Osteoblast (primary cell): ENCODE data around the gene CTRB2. TPM values are rescaled to one million over a fixed set of nuclear protein-coding genes. Genes with fewer than 3 reads are reported as not detected.

ENCODE experiments used
- DNase-seq: peaks from one replicate; pipeline ENCODE4 v3.0.0; 2011; ENCODE audit warnings: low spot score, mixed read lengths; ENCODE audit not compliant: insufficient read length; ENCODE audit errors: missing footprints
- H2AFZ ChIP-seq: 2 replicates; pipeline ENCODE4 v1.6.0; 2011; ENCODE audit warnings: mild to moderate bottlenecking, low read length
- H3K27ac ChIP-seq: 2 replicates; pipeline ENCODE4 v1.5.1; 2011; ENCODE audit warnings: mild to moderate bottlenecking, low read depth, low read length, moderate library complexity
- H3K27me3 ChIP-seq: 2 replicates; pipeline ENCODE4 v1.6.0; 2012; ENCODE audit warnings: mild to moderate bottlenecking, control low read depth, inconsistent platforms, low read length, moderate library complexity; ENCODE audit not compliant: insufficient read depth
- H3K36me3 ChIP-seq: 2 replicates; pipeline ENCODE4 v1.5.1; 2011; ENCODE audit warnings: mild to moderate bottlenecking, low read length, control low read depth, moderate library complexity; ENCODE audit not compliant: insufficient read depth
- H3K4me1 ChIP-seq: 2 replicates; pipeline ENCODE4 v1.5.1; 2011; ENCODE audit warnings: mild to moderate bottlenecking, low read length, control low read depth, moderate library complexity; ENCODE audit not compliant: insufficient read depth
- H3K4me2 ChIP-seq: 2 replicates; pipeline ENCODE4 v1.6.0; 2011; ENCODE audit warnings: mild to moderate bottlenecking, low read length; ENCODE audit not compliant: insufficient read depth
- H3K4me3 ChIP-seq: fragments of 200-600 bp; sonication (generic); 3 replicates; pipeline ENCODE4 v1.5.1; 2012; ENCODE audit warnings: mild to moderate bottlenecking, low read length, inconsistent platforms; ENCODE audit not compliant: insufficient read depth
- H3K79me2 ChIP-seq: 2 replicates; pipeline ENCODE4 v1.6.0; 2012; ENCODE audit warnings: mild to moderate bottlenecking, low read length, control low read depth, inconsistent platforms; ENCODE audit not compliant: insufficient read depth
- H3K9me3 ChIP-seq: 2 replicates; pipeline ENCODE4 v1.5.1; 2011; ENCODE audit warnings: low read depth, low read length, control low read depth
- H4K20me1 ChIP-seq: 2 replicates; pipeline ENCODE4 v1.6.0; 2012; ENCODE audit warnings: mild to moderate bottlenecking, low read length, control low read depth; ENCODE audit not compliant: insufficient read depth
- total RNA-seq: library from RNA; depleted of rRNA; stranded (reverse); fragments of >200 nt; gene quantifications from 2 replicates; pipeline ENCODE4 v1.2.3, GENCODE V29; 2012
- TF ChIP-seq, protein P1 (sequence below): IDR thresholded peaks from 2 replicates; pipeline ENCODE4 v1.5.1; 2011; ENCODE audit warnings: mild to moderate bottlenecking, low read depth, low read length, moderate library complexity; ENCODE audit errors: extremely low read depth

Gene CTRB2
- total RNA-seq, 1 donor, result not detected

DNA sequence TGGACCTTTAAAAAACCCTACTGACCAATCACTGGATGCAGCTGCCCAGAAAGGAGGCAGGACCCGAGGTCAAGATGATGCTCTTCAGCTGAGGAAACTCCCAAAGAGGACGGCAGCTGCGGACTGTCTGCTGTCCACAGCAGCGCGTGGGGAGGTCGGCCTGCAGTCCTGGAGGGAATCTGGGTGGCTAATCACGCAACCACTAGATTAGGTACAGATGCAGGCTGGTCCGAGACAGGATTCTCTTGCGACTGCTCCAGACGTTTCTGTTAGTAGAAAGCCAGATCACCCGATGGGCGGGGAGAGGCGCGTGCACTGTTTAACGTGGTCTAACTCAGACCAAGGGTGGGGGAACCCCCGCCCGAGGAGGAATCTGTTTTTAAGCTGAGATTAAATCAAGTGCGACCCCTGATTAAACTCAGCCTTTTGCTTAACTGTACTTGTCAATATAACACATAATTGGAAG, 8.8 kb downstream of the CTRB2 start:
- peak overlapping the region; percentile 92 for H2AFZ ChIP-seq
- H3K27me3 ChIP-seq, result peaks cover 19% of the 10 kb centered on the region
- no peaks in the 10 kb centered on the region for H3K9me3 ChIP-seq
- TF ChIP-seq, protein P1, sequence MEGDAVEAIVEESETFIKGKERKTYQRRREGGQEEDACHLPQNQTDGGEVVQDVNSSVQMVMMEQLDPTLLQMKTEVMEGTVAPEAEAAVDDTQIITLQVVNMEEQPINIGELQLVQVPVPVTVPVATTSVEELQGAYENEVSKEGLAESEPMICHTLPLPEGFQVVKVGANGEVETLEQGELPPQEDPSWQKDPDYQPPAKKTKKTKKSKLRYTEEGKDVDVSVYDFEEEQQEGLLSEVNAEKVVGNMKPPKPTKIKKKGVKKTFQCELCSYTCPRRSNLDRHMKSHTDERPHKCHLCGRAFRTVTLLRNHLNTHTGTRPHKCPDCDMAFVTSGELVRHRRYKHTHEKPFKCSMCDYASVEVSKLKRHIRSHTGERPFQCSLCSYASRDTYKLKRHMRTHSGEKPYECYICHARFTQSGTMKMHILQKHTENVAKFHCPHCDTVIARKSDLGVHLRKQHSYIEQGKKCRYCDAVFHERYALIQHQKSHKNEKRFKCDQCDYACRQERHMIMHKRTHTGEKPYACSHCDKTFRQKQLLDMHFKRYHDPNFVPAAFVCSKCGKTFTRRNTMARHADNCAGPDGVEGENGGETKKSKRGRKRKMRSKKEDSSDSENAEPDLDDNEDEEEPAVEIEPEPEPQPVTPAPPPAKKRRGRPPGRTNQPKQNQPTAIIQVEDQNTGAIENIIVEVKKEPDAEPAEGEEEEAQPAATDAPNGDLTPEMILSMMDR, result no peak
- no peaks in the 10 kb centered on the region for H3K36me3 ChIP-seq
- peak; percentile 75 for DNase-seq
- H4K20me1 ChIP-seq, result no peaks in the 10 kb centered on the region
- H3K4me1 ChIP-seq, result peaks cover 9% of the 10 kb centered on the region
- peak overlapping the region; percentile 58 for H3K4me3 ChIP-seq
- no peaks in the 10 kb centered on the region for H3K79me2 ChIP-seq
- H3K27ac ChIP-seq, result no peak overlapping the region
- H3K4me2 ChIP-seq, result peak overlapping the region; percentile 78

DNA sequence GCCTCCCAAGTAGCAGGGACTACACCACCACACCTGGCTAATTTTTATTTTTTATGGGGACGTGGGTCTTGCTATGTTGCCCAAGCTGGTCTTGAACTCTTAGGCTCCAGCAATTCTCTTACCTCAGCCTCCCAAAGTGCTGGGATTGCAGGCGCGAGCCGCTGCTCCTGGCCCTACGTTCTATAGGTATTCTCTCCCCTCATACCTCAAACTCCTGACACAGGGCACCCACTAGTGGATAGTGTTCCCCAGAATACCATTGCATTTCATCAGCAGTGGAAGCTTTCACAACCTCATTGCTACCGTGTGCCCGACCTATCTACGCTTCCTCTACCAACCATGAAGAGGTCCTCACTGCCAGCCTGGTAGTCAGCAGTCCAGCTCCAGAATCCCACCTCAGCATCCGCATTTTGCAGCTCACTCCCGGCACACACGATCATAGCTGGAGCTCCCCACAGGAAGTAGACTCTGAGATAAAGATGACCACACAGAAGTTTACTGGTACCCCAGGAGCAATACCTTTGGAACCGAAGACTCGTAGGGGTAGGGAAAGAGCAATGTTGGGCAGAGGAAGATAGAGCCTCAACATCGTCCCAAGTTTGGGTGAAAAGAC, 9.3 kb downstream of the CTRB2 start:
- no peaks in the 10 kb centered on the region for H3K79me2 ChIP-seq
- H3K4me2 ChIP-seq, result peak overlapping the region; percentile 78
- H3K4me3 ChIP-seq, result peak overlapping the region; percentile 58
- TF ChIP-seq, protein P1, result no peak
- H3K27ac ChIP-seq, result no peak overlapping the region
- H3K36me3 ChIP-seq, result no peaks in the 10 kb centered on the region
- H4K20me1 ChIP-seq, result no peaks in the 10 kb centered on the region
- H2AFZ ChIP-seq, result peak overlapping the region; percentile 92
- peak; percentile 43 for DNase-seq
- H3K4me1 ChIP-seq, result peaks cover 9% of the 10 kb centered on the region
- no peaks in the 10 kb centered on the region for H3K9me3 ChIP-seq
- peaks cover 20% of the 10 kb centered on the region for H3K27me3 ChIP-seq

DNA sequence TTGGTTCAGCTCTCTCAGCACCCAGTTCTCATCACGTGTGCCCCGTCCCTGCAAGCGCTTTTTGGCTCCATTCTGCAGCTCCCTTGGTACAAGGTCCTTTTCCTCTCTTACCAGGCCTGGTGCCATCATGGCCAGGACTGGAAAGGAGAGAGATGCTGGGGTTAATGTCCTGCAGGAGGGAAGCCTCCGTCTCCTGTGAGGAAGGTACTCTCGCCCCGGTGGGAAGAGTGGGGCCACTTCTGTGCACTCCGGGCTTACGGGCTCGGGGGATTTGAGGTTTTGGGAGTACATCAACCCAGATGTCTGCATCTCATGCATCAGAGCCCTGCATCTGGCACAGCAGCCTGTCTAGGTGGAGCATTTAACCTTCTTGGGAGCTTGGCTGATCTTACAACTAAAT, 10.1 kb downstream of the CTRB2 start:
- no peaks in the 10 kb centered on the region for H3K9me3 ChIP-seq
- no peaks in the 10 kb centered on the region for H3K36me3 ChIP-seq
- H4K20me1 ChIP-seq, result no peaks in the 10 kb centered on the region
- DNase-seq, result peak; percentile 25
- TF ChIP-seq, protein P1, result no peak
- no peak overlapping the region for H3K4me3 ChIP-seq
- no peak overlapping the region for H3K27ac ChIP-seq
- H3K4me2 ChIP-seq, result no peak overlapping the region
- no peak overlapping the region for H2AFZ ChIP-seq
- H3K79me2 ChIP-seq, result no peaks in the 10 kb centered on the region
- peaks cover 9% of the 10 kb centered on the region for H3K4me1 ChIP-seq
- peaks cover 22% of the 10 kb centered on the region for H3K27me3 ChIP-seq

DNA sequence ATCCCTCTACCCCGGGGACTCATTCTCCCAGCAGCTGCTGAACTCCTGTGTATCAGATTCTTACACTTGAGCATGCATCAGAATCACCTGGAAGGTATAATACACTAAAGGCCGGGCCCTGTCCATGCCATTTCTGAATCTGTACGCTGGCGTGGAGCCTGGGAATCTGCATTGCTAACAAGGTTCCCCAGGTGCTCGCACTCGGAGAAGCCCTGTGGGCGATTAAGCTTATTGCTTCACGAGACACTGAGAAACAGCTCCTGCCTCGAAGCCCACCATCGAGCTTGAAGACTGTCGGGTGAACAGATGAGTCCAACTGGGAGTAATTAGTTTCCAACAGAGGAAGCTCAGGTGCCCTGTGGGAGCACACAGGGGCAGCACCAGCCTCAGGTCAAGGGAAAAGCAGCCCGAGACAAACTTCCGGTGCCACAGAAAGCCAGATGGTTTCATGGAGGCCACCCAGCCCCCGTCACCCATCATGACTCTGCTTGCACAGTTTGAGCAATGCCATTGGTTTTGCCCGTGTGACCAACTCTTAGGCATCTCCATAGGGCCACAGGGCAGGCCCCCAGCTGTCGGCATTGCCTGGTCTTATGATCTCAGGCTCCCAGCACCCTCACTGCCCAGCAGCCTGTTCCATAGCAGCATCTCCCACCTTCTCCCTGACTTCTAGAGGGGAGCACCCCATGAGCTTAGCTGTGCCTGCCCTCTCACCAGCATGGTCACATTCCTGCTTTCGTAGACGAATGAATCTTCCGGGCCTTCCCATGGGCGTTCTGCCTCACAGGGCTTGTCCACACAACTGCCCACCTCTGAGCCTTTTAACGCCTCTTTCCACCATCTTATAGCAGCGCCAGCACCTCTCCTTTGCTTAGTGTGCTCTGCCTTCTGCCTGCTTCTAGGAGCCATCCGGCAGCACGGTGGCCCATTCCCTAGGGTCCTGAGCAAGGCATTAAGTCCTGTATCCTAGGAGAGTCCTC, 10.9 kb downstream of the CTRB2 start:
- Histone ChIP-seq H3K27me3 (peaks cover 24% of the 10 kb centered on the region), H3K4me2 (no peak overlapping the region), H3K36me3 (no peaks in the 10 kb centered on the region), H3K4me3 (no peak overlapping the region), H3K9me3 (no peaks in the 10 kb centered on the region), H3K4me1 (peaks cover 9% of the 10 kb centered on the region), H3K27ac (no peak overlapping the region), H3K79me2 (no peaks in the 10 kb centered on the region), H4K20me1 (no peaks in the 10 kb centered on the region), H2AFZ (no peak overlapping the region)
- peak; percentile 63 for DNase-seq
- TF ChIP-seq, protein P1, result no peak
